C4-2B (cell line): ENCODE data around the gene TTLL13.
"Not testable (repeated sequence)": the region's sequence is repeated elsewhere in the genome, so short reads cannot be mapped to it uniquely, and the experiment has no call there.

Experiments
- H3K27ac ChIP-seq: fragments of 450-650 bp; 2 replicates; pipeline ENCODE4 v1.5.1; 2017
- CTCF ChIP-seq: fragments of 450-650 bp; conservative IDR thresholded peaks from 2 replicates; pipeline ENCODE4 v1.5.1; 2017; ENCODE audit warnings: mild to moderate bottlenecking
- ZFX ChIP-seq: fragments of 450-650 bp; IDR thresholded peaks from 2 replicates; pipeline ENCODE4 v1.6.1; 2017

The TTLL13 gene

GRCh38 chr15:90265271-90266060 lies 16.1 kb downstream of the TTLL13 start, which contains the start of gene NGRN:
TSS of gene NGRN (plus strand) at chr15:90265672. CDS start at chr15:90265713, 41 bp downstream.
- peak within 1 kb of the TSS; percentile 90 for H3K27ac ChIP-seq
- TF ChIP-seq CTCF (no peak), ZFX (peak; percentile 95)

- no peak for TF ChIP-seq ZFX
- peak overlapping the region; percentile 90 for H3K27ac ChIP-seq
These were observed 16.7 kb downstream of the TTLL13 start for GRCh38 chr15:90266061-90266431.

- TF ChIP-seq ZFX, result no peak
- peak overlapping the region; percentile 90 for H3K27ac ChIP-seq
These were observed 17.1 kb downstream of the TTLL13 start for GRCh38 chr15:90266485-90266884.

GRCh38 chr15:90268415-90268814 lies 19.1 kb downstream of the TTLL13 start:
- TF ChIP-seq CTCF, result no peak
- no peak for TF ChIP-seq ZFX
- H3K27ac ChIP-seq, result no peak overlapping the region

GRCh38 chr15:90270502-90271150 lies 21.3 kb downstream of the TTLL13 start:
- H3K27ac ChIP-seq, result no peak overlapping the region
- TF ChIP-seq CTCF (no peak), ZFX (no peak)

- H3K27ac ChIP-seq, result no peak overlapping the region
- no peak for TF ChIP-seq CTCF
- no peak for TF ChIP-seq ZFX
These were observed 22.3 kb downstream of the TTLL13 start for GRCh38 chr15:90271459-90272166.

GRCh38 chr15:90278467-90278866 lies 29.1 kb downstream of the TTLL13 start:
- H3K27ac ChIP-seq, result not testable (repeated sequence)

- H3K27ac ChIP-seq, result not testable (repeated sequence)
These were observed 31.4 kb downstream of the TTLL13 start for GRCh38 chr15:90280743-90281142.

GRCh38 chr15:90281637-90282036 lies 32.3 kb downstream of the TTLL13 start:
- not testable (repeated sequence) for H3K27ac ChIP-seq

GRCh38 chr15:90286678-90287077 lies 37.3 kb downstream of the TTLL13 start:
- H3K27ac ChIP-seq, result no peak overlapping the region
- no peak for TF ChIP-seq ZFX
- peak; percentile 66 for TF ChIP-seq CTCF
